SK-N-SH (cell line): Measurements from ENCODE around the gene TMCO6. TPM values are rescaled to one million over a fixed set of nuclear protein-coding genes. Genes with fewer than 3 reads are reported as not detected.

Source experiments
- CTCF ChIA-PET: fragments of 300-600, 350-600 bp; formaldehyde crosslinking; extraction: SDS; loops from one replicate; lab custom pipeline; 2021; lab: Yijun Ruan, JAX
- POLR2A ChIA-PET: fragments of 350-600 bp; sonication (Branson Sonifier 250); formaldehyde crosslinking; extraction: SDS; loops from one replicate; lab custom pipeline; 2020; ENCODE audit warnings: antibody characterized with exemption, inconsistent platforms; lab: Yijun Ruan, JAX
- DNase-seq: peaks from one replicate; pipeline ENCODE4 v3.0.0; 2012
- H2AFZ ChIP-seq: fragments of 200-600 bp; sonication (generic); 2 replicates; pipeline ENCODE4 v1.8.1; 2016; ENCODE audit warnings: antibody characterized with exemption, mild to moderate bottlenecking, low read depth
- H3F3A ChIP-seq: fragments of 200-600 bp; sonication (generic); replicated peaks from 2 replicates; pipeline ENCODE3; 2016; ENCODE audit warnings: antibody characterized with exemption, mild to moderate bottlenecking; ENCODE audit not compliant: insufficient read depth
- H3K27ac ChIP-seq, 2 experiments: fragments of 200-500 bp in 1 of 2; fragments of 200-600 bp in 1 of 2; sonication (Bioruptor generic) in 1 of 2; sonication (generic), shearing (Covaris generic) in 1 of 2; 2 replicates each; pipeline versions ENCODE4 v1.5.1 to v1.6.1; 2014 to 2016; ENCODE audit warnings: low read depth in 2 of 2, inconsistent platforms in 1 of 2, low read length in 1 of 2, mild to moderate bottlenecking in 1 of 2, mixed read lengths in 1 of 2
- H3K27me3 ChIP-seq: fragments of 200-600 bp; sonication (generic), shearing (Covaris generic); 2 replicates; pipeline ENCODE4 v1.6.1; 2016; ENCODE audit warnings: mixed run types; ENCODE audit not compliant: insufficient read depth
- H3K36me3 ChIP-seq, 2 experiments: fragments of 200-500 bp in 1 of 2; fragments of 200-600 bp in 1 of 2; sonication (Bioruptor generic) in 1 of 2; sonication (generic) in 1 of 2; replicated peaks in 1 of 2; 2 replicates each; pipeline versions ENCODE3 to v1.5.1; 2014 to 2016; ENCODE audit warnings: low read length in 1 of 2, mild to moderate bottlenecking in 1 of 2; ENCODE audit not compliant: insufficient read depth in 2 of 2, control insufficient read depth in 1 of 2
- H3K4me1 ChIP-seq, 2 experiments: fragments of 200-500 bp in 1 of 2; fragments of 200-600 bp in 1 of 2; sonication (Bioruptor generic) in 1 of 2; sonication (generic), shearing (Covaris generic) in 1 of 2; 2 replicates each; pipeline versions ENCODE4 v1.5.1 to v1.6.1; 2014 to 2016; ENCODE audit warnings: low read depth in 1 of 2, low read length in 1 of 2, mixed run types in 1 of 2; ENCODE audit not compliant: insufficient read depth in 2 of 2, control insufficient read depth in 1 of 2
- H3K4me2 ChIP-seq: fragments of 200-600 bp; sonication (generic), shearing (Covaris generic); 2 replicates; pipeline ENCODE4 v1.6.1; 2017; ENCODE audit warnings: mixed run types
- H3K4me3 ChIP-seq, 2 experiments: fragments of 200-500 bp in 1 of 2; fragments of 200-600 bp in 1 of 2; sonication (Bioruptor generic) in 1 of 2; sonication (generic), shearing (Covaris generic) in 1 of 2; 2 replicates each; pipeline versions ENCODE4 v1.5.1 to v1.8.1; 2014 to 2016; ENCODE audit warnings: low read depth in 2 of 2, inconsistent platforms in 1 of 2, low read length in 1 of 2, mild to moderate bottlenecking in 1 of 2, mixed read lengths in 1 of 2, moderate library complexity in 1 of 2
- H3K79me2 ChIP-seq: fragments of 200-600 bp; sonication (generic); 2 replicates; pipeline ENCODE4 v1.8.1; 2017; ENCODE audit warnings: mild to moderate bottlenecking; ENCODE audit not compliant: insufficient read depth
- H3K9ac ChIP-seq: fragments of 200-600 bp; sonication (generic); 2 replicates; pipeline ENCODE4 v1.6.1; 2017; ENCODE audit warnings: mixed run types
- H3K9me2 ChIP-seq: fragments of 200-600 bp; sonication (generic); 2 replicates; pipeline ENCODE4 v1.6.1; 2017; ENCODE audit warnings: mixed run types
- H3K9me3 ChIP-seq: fragments of 200-600 bp; sonication (generic); 2 replicates; pipeline ENCODE4 v1.6.1; 2017; ENCODE audit warnings: mixed run types, mild to moderate bottlenecking, moderate library complexity
- H4K20me1 ChIP-seq: fragments of 200-600 bp; sonication (generic); 2 replicates; pipeline ENCODE4 v1.6.1; 2017; ENCODE audit warnings: mild to moderate bottlenecking, mixed run types; ENCODE audit not compliant: insufficient read depth
- ELF1 ChIP-seq: IDR thresholded peaks from 2 replicates; pipeline ENCODE4 v1.4.0; 2012
- EP300 ChIP-seq, 2 experiments: IDR thresholded peaks; 2 replicates each; pipeline versions ENCODE4 v1.4.0 to v1.6.1; 2012; ENCODE audit warnings: borderline replicate concordance in 1 of 2, low read depth in 1 of 2, low read length in 1 of 2
- FOSL2 ChIP-seq: IDR thresholded peaks from 2 replicates; pipeline ENCODE4 v1.4.0; 2012; ENCODE audit warnings: low read depth, mild to moderate bottlenecking, moderate library complexity, borderline replicate concordance
- FOXJ3 ChIP-seq: sonication (generic); formaldehyde crosslinking; IDR thresholded peaks from 2 replicates; pipeline ENCODE4 v1.5.1; 2020; ENCODE audit warnings: mild to moderate bottlenecking, missing genetic modification reagents
- FOXM1 ChIP-seq: IDR thresholded peaks from 2 replicates; pipeline ENCODE4 v1.4.0; 2012; ENCODE audit warnings: low read depth, mild to moderate bottlenecking
- GATA2 ChIP-seq: sonication (generic); formaldehyde crosslinking; IDR thresholded peaks from 2 replicates; pipeline ENCODE4 v1.5.0; 2020; ENCODE audit warnings: mild to moderate bottlenecking, missing genetic modification reagents
- JUND ChIP-seq: IDR thresholded peaks from 2 replicates; pipeline ENCODE4 v1.4.0; 2012
- MEF2A ChIP-seq: IDR thresholded peaks from 2 replicates; pipeline ENCODE4 v1.4.0; 2012; ENCODE audit warnings: low read depth, borderline replicate concordance
- NFIC ChIP-seq: IDR thresholded peaks from 2 replicates; pipeline ENCODE4 v1.4.0; 2012; ENCODE audit warnings: borderline replicate concordance
- NRF1 ChIP-seq: IDR thresholded peaks from 2 replicates; pipeline ENCODE4 v1.6.1; 2012; ENCODE audit warnings: low read depth, mild to moderate bottlenecking, low read length
- POLR2AphosphoS5 ChIP-seq: IDR thresholded peaks from 2 replicates; pipeline ENCODE4 v1.6.1; 2012; ENCODE audit warnings: low read depth, low read length
- RAD21 ChIP-seq: IDR thresholded peaks from 2 replicates; pipeline ENCODE4 v1.6.1; 2012; ENCODE audit warnings: mild to moderate bottlenecking, low read length
- RCOR1 ChIP-seq: fragments of 150-350 bp; IDR thresholded peaks from 2 replicates; pipeline ENCODE4 v1.6.1; 2017; ENCODE audit warnings: antibody characterized with exemption, low read length
- RFX5 ChIP-seq: IDR thresholded peaks from 2 replicates; pipeline ENCODE4 v1.6.1; 2012; ENCODE audit warnings: mild to moderate bottlenecking, improper control_type of control experiment, low read length
- SIN3A ChIP-seq: IDR thresholded peaks from 2 replicates; pipeline ENCODE4 v1.6.1; 2012; ENCODE audit warnings: low read depth, mild to moderate bottlenecking, low read length, moderate library complexity, borderline replicate concordance
- TCF12 ChIP-seq: IDR thresholded peaks from 2 replicates; pipeline ENCODE4 v1.4.0; 2012
- TEAD4 ChIP-seq: IDR thresholded peaks from 2 replicates; pipeline ENCODE4 v1.4.0; 2012; ENCODE audit warnings: mild to moderate bottlenecking, borderline replicate concordance; ENCODE audit not compliant: insufficient read depth
- WGBS: methylation state at CpG from one replicate; pipeline ENCODE4 v1.1.6; 2017; ENCODE audit warnings: low lambda C conversion rate; 5-methylcytosine and 5-hydroxymethylcytosine counted together
- polyA plus RNA-seq, 3 experiments: library from polyadenylated mRNA; depleted of rRNA; stranded (reverse); fragments of >200 nt; gene quantifications; 2 replicates each; pipeline ENCODE4 v1.2.3, GENCODE V29; 2012
- TF ChIP-seq, protein P1 (sequence below): fragments of 150-350 bp; IDR thresholded peaks from 2 replicates; pipeline ENCODE4 v1.6.1; 2017; ENCODE audit warnings: antibody characterized with exemption, low read length, low read depth, borderline replicate concordance
- TF ChIP-seq, protein P2 (sequence below): IDR thresholded peaks from 2 replicates; pipeline ENCODE4 v1.4.0; 2012; ENCODE audit warnings: low read depth
- TF ChIP-seq, protein P3 (sequence below): IDR thresholded peaks from 2 replicates; pipeline ENCODE4 v1.6.1; 2012; ENCODE audit warnings: mild to moderate bottlenecking, low read depth, low read length, moderate library complexity
- TF ChIP-seq, protein P4 (sequence below): IDR thresholded peaks from 2 replicates; pipeline ENCODE4 v1.4.0; 2012; ENCODE audit warnings: low read depth, borderline replicate concordance
- TF ChIP-seq, protein P5 (sequence below): IDR thresholded peaks from 2 replicates; pipeline ENCODE4 v1.4.0; 2012; ENCODE audit warnings: low read depth, borderline replicate concordance

The TMCO6 gene
- polyA plus RNA-seq, 1 of the 3 experiments (the other 2 are of a cell fraction), result 27.7 TPM

DNA sequence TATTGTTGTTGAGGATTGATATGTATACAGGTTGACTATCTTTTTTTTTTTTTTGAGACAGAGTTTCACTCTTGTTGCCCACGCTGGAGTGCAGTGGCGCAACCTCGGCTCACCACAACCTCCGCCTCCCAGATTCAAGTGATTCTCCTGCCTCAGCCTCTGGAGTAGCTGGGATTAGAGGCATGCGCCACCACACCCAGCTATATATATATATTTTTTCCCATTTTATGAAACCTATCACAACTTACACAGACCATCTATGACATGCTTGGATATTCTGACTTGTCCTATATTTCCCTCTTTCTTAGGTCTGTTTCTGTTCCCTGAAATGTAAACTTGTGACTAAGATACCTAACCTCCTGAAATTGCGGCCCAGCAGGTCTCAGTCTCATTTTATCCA is 11.3 kb upstream of the TMCO6 start:
- Histone ChIP-seq H3K79me2 (no peaks in the 10 kb centered on the region), H3K4me1 (no peaks in the 10 kb centered on the region), H3K27ac (no peak overlapping the region), H3F3A (no peaks in the 10 kb centered on the region), H3K36me3 (no peaks in the 10 kb centered on the region), H3K9me3 (no peaks in the 10 kb centered on the region), H3K27me3 (no peaks in the 10 kb centered on the region), H3K4me2 (no peak overlapping the region), H2AFZ (no peak overlapping the region), H3K4me3 (no peak overlapping the region), H3K9ac (no peak overlapping the region), H3K9me2 (no peaks in the 10 kb centered on the region), H4K20me1 (no peaks in the 10 kb centered on the region)
- POLR2A ChIA-PET, result no interaction called here
- no peak for DNase-seq
- 52% methylated on average over 6 of the region's 6 CpGs for WGBS
- CTCF ChIA-PET, result interaction anchor here (0.7 kb wide), 1 partner anchor 276 kb away, joined by 3 read pairs; no protein-coding TSS in a partner anchor
- TF ChIP-seq, protein P1, sequence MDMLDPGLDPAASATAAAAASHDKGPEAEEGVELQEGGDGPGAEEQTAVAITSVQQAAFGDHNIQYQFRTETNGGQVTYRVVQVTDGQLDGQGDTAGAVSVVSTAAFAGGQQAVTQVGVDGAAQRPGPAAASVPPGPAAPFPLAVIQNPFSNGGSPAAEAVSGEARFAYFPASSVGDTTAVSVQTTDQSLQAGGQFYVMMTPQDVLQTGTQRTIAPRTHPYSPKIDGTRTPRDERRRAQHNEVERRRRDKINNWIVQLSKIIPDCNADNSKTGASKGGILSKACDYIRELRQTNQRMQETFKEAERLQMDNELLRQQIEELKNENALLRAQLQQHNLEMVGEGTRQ, result no peak
- TF ChIP-seq, protein P2, sequence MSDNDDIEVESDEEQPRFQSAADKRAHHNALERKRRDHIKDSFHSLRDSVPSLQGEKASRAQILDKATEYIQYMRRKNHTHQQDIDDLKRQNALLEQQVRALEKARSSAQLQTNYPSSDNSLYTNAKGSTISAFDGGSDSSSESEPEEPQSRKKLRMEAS, result no peak
- TF ChIP-seq EP300 (IDR thresholded peaks at IDR 0.05; ENCODE audit: borderline replicate concordance in 1 of 2, low read depth in 1 of 2, low read length in 1 of 2) (no peak), FOXM1 (no peak), RCOR1 (no peak), TEAD4 (no peak), FOSL2 (no peak), TCF12 (no peak), SIN3A (no peak), FOXJ3 (CRISPR knock-in tag) (no peak), NFIC (no peak), MEF2A (no peak)
- TF ChIP-seq, protein P3, sequence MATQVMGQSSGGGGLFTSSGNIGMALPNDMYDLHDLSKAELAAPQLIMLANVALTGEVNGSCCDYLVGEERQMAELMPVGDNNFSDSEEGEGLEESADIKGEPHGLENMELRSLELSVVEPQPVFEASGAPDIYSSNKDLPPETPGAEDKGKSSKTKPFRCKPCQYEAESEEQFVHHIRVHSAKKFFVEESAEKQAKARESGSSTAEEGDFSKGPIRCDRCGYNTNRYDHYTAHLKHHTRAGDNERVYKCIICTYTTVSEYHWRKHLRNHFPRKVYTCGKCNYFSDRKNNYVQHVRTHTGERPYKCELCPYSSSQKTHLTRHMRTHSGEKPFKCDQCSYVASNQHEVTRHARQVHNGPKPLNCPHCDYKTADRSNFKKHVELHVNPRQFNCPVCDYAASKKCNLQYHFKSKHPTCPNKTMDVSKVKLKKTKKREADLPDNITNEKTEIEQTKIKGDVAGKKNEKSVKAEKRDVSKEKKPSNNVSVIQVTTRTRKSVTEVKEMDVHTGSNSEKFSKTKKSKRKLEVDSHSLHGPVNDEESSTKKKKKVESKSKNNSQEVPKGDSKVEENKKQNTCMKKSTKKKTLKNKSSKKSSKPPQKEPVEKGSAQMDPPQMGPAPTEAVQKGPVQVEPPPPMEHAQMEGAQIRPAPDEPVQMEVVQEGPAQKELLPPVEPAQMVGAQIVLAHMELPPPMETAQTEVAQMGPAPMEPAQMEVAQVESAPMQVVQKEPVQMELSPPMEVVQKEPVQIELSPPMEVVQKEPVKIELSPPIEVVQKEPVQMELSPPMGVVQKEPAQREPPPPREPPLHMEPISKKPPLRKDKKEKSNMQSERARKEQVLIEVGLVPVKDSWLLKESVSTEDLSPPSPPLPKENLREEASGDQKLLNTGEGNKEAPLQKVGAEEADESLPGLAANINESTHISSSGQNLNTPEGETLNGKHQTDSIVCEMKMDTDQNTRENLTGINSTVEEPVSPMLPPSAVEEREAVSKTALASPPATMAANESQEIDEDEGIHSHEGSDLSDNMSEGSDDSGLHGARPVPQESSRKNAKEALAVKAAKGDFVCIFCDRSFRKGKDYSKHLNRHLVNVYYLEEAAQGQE, result no peak

DNA sequence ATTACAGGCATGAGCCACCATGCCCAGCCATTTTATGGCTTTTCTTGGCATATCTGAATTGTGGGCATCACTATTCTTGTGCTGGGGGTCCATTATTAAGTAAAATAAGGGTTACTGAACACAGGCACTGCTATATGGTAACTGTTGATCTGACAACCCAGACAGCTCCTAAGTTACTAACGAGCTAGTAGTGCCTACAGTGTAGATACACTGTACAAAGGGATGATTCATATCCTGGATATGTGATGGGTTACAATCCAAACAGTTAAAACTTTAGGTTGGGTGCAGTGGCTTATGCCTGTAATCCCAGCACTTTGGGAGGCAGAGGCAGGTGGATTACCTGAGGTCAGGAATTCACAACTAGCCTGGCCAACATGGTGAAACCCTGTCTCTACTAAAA is 10.5 kb upstream of the TMCO6 start:
- Histone ChIP-seq H3K4me3 (no peak overlapping the region), H4K20me1 (no peaks in the 10 kb centered on the region), H3K9me2 (no peaks in the 10 kb centered on the region), H3K79me2 (no peaks in the 10 kb centered on the region), H3K9me3 (no peaks in the 10 kb centered on the region), H3K4me2 (no peak overlapping the region), H2AFZ (no peak overlapping the region), H3K4me1 (no peaks in the 10 kb centered on the region), H3K36me3 (no peaks in the 10 kb centered on the region), H3K27me3 (no peaks in the 10 kb centered on the region), H3K27ac (no peak overlapping the region), H3K9ac (no peak overlapping the region), H3F3A (no peaks in the 10 kb centered on the region)
- ChIA-PET POLR2A (no interaction called here), CTCF (no interaction called here)
- 53% methylated on average over 1 of the region's 1 CpG for WGBS
- no peak for DNase-seq
- TF ChIP-seq TCF12 (no peak), POLR2AphosphoS5 (no peak), ELF1 (no peak), RFX5 (no peak), NRF1 (no peak), RAD21 (no peak), GATA2 (CRISPR knock-in tag) (no peak), MEF2A (no peak), JUND (no peak)
- TF ChIP-seq, protein P4, sequence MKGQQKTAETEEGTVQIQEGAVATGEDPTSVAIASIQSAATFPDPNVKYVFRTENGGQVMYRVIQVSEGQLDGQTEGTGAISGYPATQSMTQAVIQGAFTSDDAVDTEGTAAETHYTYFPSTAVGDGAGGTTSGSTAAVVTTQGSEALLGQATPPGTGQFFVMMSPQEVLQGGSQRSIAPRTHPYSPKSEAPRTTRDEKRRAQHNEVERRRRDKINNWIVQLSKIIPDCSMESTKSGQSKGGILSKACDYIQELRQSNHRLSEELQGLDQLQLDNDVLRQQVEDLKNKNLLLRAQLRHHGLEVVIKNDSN, result no peak
- TF ChIP-seq, protein P5, sequence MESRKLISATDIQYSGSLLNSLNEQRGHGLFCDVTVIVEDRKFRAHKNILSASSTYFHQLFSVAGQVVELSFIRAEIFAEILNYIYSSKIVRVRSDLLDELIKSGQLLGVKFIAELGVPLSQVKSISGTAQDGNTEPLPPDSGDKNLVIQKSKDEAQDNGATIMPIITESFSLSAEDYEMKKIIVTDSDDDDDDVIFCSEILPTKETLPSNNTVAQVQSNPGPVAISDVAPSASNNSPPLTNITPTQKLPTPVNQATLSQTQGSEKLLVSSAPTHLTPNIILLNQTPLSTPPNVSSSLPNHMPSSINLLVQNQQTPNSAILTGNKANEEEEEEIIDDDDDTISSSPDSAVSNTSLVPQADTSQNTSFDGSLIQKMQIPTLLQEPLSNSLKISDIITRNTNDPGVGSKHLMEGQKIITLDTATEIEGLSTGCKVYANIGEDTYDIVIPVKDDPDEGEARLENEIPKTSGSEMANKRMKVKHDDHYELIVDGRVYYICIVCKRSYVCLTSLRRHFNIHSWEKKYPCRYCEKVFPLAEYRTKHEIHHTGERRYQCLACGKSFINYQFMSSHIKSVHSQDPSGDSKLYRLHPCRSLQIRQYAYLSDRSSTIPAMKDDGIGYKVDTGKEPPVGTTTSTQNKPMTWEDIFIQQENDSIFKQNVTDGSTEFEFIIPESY, result no peak
